GM19328 (cell line): ENCODE results near the gene SVOPL.

Experiments used
- ATAC-seq: cut with Tn5 transposase; IDR thresholded peaks from one replicate; pipeline ENCODE4 v1.9.1; 2021; ENCODE audit warnings: mild to moderate bottlenecking, moderate library complexity; ENCODE audit not compliant: unreplicated experiment

Gene SVOPL

GRCh38 chr7:138610671-138611170 lies 90.4 kb downstream of the SVOPL start:
- no peak for ATAC-seq

- ATAC-seq: no peak
Measured at GRCh38 chr7:138608275-138608674, 92.9 kb downstream of the SVOPL start.

GRCh38 chr7:138607216-138608126 lies 93.7 kb downstream of the SVOPL start:
- no peak for ATAC-seq

GRCh38 chr7:138606236-138606635 lies 94.9 kb downstream of the SVOPL start:
- no peak for ATAC-seq

- no peak for ATAC-seq
Measured at GRCh38 chr7:138603549-138604318, 97.4 kb downstream of the SVOPL start.

GRCh38 chr7:138602451-138602850 lies 98.7 kb downstream of the SVOPL start:
- no peak for ATAC-seq

- no peak for ATAC-seq
Measured at GRCh38 chr7:138595454-138595853, 105.7 kb downstream of the SVOPL start.

GRCh38 chr7:138590154-138590553 lies 111.0 kb downstream of the SVOPL start:
- no peak for ATAC-seq

GRCh38 chr7:138588986-138589385 lies 112.2 kb downstream of the SVOPL start:
- ATAC-seq: no peak

GRCh38 chr7:138587485-138587884 lies 113.7 kb downstream of the SVOPL start:
- no peak for ATAC-seq

- no peak for ATAC-seq
Measured at GRCh38 chr7:138585283-138585993, 115.7 kb downstream of the SVOPL start.

GRCh38 chr7:138584696-138585095 lies 116.5 kb downstream of the SVOPL start:
- ATAC-seq: no peak

- no peak for ATAC-seq
Measured at GRCh38 chr7:138584283-138584682, 116.9 kb downstream of the SVOPL start.

GRCh38 chr7:138581065-138581464 lies 120.1 kb downstream of the SVOPL start:
- no peak for ATAC-seq

- no peak for ATAC-seq
Measured at GRCh38 chr7:138579671-138580070, 121.5 kb downstream of the SVOPL start.

GRCh38 chr7:138579136-138579535 lies 122.0 kb downstream of the SVOPL start:
- ATAC-seq: no peak

- no peak for ATAC-seq
Measured at GRCh38 chr7:138575897-138576428, 125.2 kb downstream of the SVOPL start.

- no peak for ATAC-seq
Measured at GRCh38 chr7:138573741-138574140, 127.4 kb downstream of the SVOPL start.

- no peak for ATAC-seq
Measured at GRCh38 chr7:138570715-138571114, 130.4 kb downstream of the SVOPL start.

- no peak for ATAC-seq
Measured at GRCh38 chr7:138569418-138569817, 131.7 kb downstream of the SVOPL start.

- ATAC-seq: no peak
Measured at GRCh38 chr7:138568655-138569054, 132.5 kb downstream of the SVOPL start.
